Left cardiac atrium (tissue), 4 donors: ENCODE data around the gene STUB1. TPM values are rescaled to one million over a fixed set of nuclear protein-coding genes. Genes with fewer than 3 reads are reported as not detected.

Experiments
- ATAC-seq, 2 donors: fragments of 200-7000 bp; cut with Tn5 transposase; one replicate each; pipeline ENCODE4 v1.9.1; 2020; ENCODE audit warnings: mild to moderate bottlenecking in 2 of 2, moderate library complexity in 2 of 2
- DNase-seq: peaks from one replicate; pipeline ENCODE4 v3.0.0-alpha.2; 2020
- intact Hi-C, 2 donors: fragments of 100-400 bp; cut with DNase I; formaldehyde crosslinking; loops; one replicate each; pipeline versions ENCODE4 v1.14.1 to v1.15.1; 2022 to 2023
- total RNA-seq, 2 donors: library from RNA; stranded (reverse); fragmentation: NEBNext Ultra II Directional; extraction: Animal tissue kit (Norgen Biotek cat#: 25700); gene quantifications; one replicate each; pipeline ENCODE4 v1.2.1, GENCODE V29; 2021
- donor health status: DM: no; HTN: yes; CAD: no.
- donor health status: DM: no; HTN: yes; CAD: no; lungs with severe emphysema.
- donor health status: DM: yes; HTN: yes; CAD: no.
- donor health status: Dilated cardiomyopathy.

Gene STUB1
- total RNA-seq, 2 donors from 2014 or later = 89.1 to 101 TPM

DNA sequence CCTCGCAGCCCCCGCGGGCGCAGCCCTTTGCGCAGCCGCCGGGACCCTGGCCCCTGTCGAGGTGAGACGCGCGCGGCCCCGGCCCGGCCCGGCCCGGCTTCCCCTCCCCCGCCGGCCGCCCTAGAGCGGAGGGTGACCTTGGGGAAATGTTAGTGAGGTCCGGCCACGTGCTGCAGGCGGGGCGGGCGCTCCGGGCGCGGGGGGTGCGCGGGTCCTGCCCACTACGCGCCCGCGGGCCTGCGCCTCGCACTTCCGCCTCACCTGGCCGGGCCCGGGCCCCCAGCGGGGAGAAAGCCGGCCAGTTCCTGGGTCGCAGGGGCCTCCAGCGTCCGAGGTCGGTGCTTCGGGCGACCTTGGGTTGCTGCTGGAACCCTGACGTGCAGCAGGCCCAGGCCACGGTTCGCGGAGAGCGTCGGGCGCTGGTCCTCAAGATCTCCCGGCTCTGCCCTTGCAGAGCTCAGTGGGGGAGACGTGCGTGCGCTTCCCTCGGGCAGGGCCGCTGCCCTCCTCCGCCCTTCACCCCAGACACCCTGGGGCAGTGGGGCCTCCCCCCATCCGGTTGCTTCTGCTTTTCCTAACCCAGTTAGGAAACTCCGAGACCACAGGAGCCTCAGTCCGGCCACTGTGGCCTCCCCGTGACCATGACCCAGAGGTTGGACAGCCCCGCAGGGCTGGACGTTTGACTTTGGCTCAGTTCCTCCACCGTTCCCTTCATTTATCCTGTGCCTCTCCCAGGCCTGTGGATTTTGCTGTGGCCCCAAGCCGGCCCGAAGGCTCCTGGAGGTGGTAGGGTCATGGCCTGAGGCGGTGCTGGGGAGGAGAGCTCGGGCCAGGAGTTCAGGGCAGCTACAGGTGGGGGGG lies 37.8 kb upstream of the STUB1 start:
- intact Hi-C loops = no loop called here
- DNase-seq (no peak), ATAC-seq (peak; percentile 36 to 69)

DNA sequence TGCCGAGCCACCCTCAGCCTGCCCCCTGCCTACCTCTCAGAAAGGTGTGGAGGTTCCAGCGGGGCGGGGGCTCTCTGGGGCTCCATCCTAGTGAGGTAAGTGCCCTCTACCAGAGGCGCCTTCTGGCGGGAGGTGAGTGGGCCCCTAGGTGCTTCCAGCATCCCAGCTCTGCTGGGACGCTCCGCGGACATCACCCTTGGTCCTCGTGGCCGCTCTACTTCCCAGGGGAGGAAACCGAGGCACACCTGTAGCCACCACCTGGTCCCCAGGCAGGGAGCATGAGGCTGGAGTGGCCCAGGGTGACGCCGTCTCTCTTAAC lies 37.2 kb upstream of the STUB1 start:
- no peak for ATAC-seq
- intact Hi-C loops = no loop called here
- DNase-seq = no peak

DNA sequence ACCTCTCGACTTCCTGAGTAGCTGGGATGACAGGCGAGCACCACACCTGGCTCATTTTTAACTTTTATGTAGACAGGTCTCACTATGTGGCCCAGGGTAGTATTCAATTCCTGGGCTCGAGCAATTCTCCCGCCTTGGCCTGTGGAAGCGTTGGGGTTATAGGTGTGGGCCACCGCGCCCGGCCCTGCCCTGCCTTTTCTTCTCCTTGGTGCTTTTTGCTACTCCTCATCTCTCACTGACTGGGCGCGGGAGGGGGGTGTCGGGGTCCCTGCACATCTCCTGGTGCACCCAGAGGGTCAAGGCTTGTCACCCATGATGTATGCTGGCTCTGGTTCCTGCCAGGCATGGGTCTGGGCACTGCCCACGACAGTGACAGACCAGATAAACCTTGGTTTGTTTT lies 35.7 kb upstream of the STUB1 start:
- intact Hi-C loops = no loop called here
- ATAC-seq (no peak), DNase-seq (no peak)

DNA sequence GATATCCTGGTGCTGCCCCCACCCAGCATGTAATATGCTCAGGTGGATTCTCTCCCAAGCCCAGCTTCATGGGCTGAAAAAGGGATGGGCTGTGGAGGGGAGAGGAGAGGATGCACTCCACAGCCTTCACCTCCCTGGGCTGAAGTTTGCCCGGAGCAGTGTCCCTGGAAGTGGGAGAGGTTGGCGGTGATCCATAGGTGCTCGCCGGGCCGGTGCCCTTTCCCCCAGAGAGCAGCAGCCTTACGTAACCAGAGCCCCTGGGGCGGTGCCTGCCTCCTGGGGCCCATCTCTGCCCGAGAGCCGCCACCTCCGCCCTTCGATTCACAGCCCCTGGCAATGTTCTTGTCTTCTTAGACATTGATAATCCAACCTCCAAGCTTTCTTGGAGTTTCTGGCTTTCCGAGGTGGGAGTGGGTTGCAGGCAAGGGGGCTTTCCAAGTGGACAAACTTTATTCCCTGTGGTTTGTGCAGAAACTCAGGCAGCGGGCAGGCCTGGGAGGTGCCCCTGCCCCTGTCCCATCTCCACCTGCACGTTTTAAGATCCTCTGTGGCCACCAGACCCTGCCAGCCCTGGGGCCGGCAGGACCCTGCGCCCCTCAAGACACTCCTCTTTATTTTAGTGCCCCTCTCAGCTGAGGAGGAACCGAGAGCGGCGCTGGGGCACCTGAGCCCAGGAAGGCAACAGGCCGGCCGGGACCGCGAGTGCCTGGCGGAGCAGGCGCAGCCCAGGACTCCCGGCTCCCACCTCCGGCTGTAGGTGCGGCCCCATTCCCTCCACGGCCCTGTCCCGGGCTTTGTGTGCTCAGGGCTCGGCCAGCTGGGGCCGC lies 34.1 kb upstream of the STUB1 start:
- DNase-seq (no peak), ATAC-seq (no peak)
- intact Hi-C loops = no loop called here

DNA sequence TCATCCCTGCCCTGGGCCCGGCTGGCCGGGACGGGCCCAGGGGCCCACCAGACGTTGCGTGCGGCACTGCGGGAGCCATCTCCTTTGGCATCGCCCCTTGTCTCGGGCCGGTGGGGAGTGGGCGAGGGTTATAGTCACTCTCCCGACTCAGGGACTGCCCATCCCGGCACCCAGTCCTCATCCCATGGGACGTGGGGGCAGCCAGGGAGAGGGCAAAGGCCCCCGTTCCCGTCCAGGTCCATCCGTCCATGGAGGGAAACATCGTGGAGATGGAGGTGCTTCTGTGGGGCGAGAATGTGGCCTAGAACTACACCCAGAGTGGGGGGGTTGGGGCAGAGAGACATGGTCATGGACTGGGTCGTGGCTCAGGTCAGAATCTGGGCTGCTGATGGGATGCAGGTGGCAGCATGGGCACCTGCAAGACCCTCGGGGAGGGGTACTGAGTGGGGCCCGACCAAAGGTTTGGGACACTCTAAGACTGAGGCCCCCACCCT lies 33.5 kb upstream of the STUB1 start:
- ATAC-seq (no peak), DNase-seq (no peak)
- intact Hi-C loops = no loop called here

DNA sequence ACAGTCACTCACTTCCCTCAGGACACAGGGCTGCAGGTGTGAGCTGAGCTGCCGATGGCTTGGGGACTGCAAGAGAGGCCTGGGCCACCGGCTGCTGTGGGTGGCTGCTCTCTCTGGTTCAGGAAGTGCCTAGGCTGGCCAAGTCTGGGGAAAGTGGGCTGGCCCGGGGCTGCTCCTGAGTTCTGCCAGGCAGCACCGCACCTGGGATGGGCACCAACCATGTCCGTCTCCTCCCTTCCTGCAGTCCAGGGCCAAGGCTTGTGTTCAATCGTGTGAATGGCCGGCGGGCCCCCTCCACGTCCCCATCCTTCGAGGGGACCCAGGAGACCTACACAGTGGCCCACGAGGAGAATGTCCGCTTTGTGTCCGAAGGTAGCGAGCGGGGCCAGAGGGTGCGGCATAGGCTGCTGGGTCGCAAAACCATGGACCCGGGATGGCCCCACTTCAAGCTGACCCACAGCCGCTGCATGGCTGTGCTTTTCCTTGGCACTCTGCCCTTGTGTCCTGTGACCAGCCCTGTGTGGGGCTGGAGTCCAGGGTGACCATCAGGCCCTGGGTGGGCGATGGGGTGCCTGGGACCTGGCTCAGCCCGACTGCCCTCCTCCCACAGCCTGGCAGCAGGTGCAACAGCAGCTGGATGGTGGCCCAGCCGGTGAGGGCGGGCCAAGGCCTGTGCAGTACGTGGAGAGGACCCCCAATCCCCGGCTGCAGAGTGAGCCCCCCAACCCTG lies 32.9 kb upstream of the STUB1 start:
- intact Hi-C loops = no loop called here
- ATAC-seq = no peak

DNA sequence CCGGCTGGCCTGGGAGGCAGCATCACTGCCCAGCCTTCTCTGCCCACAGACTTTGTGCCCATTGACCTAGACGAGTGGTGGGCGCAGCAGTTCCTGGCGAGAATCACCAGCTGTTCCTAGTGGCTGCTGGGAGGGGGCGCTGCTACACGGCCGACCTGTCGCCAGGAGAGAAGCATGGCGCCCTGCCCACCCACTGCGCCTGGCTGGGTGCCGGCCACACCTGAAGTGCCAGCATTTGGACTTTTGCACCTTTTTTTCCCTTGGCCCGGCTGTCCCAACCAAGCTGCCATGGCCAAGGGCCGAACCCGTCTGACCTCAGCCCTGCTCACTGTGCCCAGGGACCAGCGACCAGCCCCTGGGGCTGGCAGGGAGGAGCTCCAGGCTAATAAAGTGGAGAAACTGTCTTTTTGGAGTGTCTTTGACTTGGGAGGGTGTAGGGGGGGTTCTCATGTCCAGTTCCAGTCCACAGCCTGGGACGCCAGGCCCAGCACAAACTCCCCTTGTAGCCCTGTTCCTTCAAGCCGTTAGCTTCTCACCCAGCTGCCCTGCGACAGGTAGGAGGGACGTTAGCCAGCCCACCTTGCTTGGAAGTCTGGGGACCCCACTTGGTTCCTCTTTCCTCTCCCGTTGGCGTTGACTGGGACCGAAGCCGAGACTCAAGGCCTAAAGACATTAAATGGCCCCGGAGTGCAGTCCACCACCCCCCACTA lies 32.0 kb upstream of the STUB1 start:
- no peak for ATAC-seq
- intact Hi-C loops = no loop called here
- DNase-seq = no peak

More for the DNA sequence above, 32.9 kb upstream of the STUB1 start:
- no peak for DNase-seq

DNA sequence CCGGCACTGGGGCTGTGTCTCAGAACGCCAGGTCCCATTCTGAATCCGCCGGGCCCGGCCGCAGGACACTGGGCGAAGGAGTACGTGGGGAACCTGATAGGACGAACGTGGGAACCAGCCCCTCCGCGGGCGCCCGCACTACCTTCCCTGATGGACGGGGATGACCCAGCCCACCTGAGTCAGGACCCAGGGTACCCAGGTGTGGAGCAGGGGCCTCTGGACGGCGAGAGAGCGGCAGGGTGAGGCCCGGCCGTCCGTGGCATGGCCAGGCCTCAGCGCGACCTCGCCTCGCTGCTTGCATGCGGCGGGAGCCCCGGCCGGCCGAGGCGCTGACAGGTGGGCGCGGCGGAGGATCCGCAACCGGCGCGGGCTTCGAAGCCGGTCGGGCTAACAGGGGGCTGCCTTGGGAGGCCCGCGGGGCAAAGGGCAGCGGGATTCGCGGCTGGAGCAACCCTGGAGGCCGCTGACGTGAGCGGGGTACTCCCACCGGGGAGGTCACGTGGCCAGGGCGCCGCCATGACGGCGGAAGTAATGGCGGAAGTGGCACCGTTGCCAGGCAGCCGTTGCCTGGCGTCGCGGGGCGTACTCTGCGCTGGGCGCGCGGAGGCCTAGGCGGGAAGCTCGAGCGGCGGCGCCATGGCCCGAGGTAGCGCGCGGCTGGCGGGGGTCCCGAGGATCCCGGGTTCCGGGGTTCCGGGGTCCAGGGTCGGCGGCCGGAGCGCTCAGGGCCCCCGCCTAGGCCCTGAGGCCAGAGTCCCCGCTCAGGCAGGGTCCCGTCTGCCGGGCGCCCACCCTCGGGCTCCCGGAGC lies 31.2 kb upstream of the STUB1 start, which contains the start of gene WDR90:
Gene WDR90 (plus strand): TSS at position 585 of the 809 bp plus-strand sequence. CDS start 52 bp downstream, at position 637.
- DNase-seq (peak; percentile 97), ATAC-seq (peak; percentile 93 to 94)
- intact Hi-C loops = no loop called here

DNA sequence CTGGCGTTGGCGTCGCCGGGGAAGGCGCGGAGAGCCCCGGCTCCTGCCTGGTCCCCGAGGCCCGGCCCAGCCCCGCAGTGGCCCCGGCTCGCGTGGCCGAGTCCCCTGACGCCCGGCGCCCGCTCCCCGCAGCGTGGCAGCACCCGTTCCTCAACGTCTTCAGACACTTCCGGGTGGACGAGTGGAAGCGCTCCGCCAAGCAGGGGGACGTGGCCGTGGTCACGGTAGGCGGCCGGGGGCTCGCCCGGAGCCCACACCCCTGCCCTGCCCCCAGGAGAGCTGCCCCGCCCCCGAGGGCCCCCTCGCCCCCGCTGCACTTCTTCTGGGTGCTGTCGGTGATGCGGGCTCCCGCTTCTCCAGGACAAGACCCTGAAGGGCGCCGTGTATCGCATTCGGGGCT lies 30.6 kb upstream of the STUB1 start:
- ATAC-seq (peak; percentile 1 to 2), DNase-seq (no peak)
- intact Hi-C loops = no loop called here

DNA sequence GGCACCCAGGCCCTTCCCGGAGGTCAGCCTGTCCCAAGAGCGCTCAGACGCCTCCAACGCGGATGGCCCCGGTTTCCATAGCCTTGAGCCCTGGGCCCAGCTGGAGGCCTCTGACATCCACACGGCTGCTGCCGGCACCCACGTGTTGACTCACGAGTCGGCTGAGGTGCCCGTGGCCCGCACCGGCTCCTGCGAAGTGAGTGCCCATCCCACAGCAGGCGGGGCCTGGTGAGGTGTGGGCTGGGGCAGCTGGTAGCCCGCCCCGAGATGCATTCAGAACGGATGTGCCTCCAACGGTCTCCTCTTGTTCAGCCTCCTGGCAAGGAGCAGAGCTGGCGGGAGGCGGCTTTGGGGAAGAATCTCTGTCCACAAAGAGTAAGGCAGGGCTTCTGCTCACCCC lies 28.4 kb upstream of the STUB1 start:
- DNase-seq (no peak), ATAC-seq (no peak)
- intact Hi-C loops = no loop called here

DNA sequence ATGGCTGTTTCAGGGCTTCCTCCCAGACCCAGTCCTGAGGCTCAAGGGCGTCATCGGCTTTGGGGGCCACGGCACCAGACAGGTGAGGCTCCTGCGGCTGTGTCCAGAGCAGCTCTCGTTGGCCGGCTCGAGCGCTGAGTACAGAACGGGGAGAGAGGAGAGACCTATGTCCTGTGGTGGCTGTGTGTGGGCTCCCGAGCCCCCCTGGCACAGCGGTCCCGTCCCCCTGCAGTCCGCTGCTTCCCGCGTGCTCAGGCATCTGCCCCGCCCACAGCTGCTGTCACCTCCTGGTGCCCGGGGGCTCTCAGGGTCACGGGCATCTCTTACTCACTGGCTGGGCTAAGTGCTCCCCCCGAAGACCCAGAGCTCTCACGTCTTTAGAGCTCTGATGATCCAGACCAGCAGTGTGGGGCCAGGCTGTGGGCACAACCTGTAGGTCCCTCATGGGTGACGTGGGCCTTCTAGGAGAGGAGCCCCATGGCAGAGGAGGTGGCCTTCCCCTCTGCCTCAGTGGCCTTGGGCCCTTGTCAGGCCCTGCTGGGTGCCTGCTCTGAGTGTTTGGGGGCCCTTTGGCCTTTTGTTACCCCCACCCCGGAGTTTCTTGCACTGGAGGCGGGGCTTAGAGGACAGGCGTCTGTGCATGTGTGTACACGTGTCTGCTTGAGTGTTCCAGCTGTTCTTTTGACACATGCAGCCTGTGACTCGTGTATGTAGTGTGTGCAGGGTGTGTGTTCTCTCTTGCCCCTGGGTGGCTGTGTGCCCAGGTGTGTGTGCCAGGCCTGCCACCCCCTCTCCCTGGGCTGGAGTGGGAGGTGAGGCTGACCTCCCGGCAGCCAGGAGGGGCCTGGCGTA lies 27.5 kb upstream of the STUB1 start:
- DNase-seq (no peak), ATAC-seq (no peak)
- intact Hi-C loops = no loop called here

DNA sequence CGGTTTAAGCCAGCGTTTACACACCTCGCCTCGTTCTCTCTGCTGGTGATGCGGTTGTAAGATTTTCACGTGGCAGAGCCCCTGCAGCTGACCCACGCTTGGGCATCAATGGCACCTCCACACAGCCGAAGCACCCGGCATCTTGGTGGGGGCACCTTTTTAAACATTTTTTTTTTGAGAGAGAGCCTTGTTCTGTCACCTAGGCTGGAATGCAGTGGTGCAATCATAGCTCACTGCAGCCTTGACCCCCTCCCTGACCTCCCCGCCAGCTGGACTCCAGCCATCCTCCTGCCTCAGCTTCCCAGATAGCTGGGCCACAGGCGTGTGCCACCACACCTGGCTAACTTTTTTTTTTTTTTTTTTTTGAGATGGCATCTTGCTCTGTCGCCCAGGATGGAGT lies 26.2 kb upstream of the STUB1 start:
- ATAC-seq (no peak), DNase-seq (no peak)

DNA sequence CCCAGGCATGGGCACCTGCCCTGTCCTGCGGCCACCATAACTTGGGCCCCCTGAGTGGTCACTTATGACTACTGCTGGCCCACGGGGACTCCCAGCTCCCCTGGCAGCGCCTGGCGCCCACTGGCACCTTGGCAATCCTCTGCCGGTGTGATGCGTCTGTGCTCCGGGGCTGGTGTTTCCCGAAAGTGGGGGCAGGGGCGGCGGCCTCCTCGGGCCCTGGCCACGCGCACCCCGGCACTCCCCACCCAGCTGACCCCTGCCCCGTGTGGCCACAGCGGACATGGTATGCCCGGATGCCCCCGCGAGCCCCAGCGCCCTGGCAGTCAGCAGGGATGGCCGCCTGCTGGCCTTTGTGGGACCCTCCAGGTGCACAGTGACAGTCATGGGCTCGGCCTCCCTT lies 22.7 kb upstream of the STUB1 start:
- intact Hi-C loops = no loop called here
- ATAC-seq = no peak

More for the DNA sequence above, 26.2 kb upstream of the STUB1 start:
- intact Hi-C loops = no loop called here

DNA sequence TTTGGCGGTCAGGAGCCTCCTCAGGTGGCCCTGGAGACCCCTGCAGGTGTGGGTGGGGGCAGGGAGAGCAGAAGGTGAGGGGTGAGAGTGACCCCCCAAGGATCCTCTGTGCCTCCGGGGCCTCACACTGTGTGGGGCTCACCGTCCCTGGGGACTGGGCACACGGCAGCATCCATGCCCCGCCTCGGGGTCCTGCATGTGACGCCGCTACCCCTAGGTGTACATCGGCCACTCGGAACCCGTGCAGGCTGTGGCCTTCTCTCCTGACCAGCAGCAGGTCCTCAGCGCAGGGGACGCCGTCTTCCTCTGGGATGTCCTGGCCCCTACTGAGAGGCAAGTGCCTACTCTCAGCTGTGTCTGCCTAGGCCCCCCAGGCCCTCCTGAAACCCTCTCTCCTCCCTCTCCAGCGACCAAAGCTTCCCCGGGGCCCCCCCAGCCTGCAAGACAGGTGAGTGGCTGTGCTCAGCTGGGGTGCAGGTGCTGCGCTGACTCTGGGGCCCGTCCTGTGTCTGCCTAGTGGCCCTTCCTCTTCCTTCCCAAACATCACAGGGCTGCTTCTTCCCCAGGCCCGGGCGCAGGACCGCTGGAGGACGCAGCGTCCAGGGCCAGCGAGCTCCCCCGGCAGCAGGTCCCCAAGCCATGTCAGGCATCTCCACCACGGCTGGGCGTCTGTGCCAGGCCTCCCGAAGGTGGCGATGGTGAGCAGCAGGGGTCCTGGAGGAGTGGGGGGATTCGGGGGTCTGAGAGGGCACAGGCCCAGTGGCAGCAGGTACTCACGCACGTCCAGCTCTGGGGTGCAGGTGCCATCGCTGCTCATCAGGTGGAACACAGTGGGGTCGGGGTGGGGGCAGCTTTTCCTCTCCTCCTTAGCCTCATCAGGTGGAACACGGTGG lies 21.3 kb upstream of the STUB1 start:
- ATAC-seq = no peak
- intact Hi-C loops = no loop called here
- DNase-seq = no peak

More for the DNA sequence above, 22.7 kb upstream of the STUB1 start:
- DNase-seq = no peak

DNA sequence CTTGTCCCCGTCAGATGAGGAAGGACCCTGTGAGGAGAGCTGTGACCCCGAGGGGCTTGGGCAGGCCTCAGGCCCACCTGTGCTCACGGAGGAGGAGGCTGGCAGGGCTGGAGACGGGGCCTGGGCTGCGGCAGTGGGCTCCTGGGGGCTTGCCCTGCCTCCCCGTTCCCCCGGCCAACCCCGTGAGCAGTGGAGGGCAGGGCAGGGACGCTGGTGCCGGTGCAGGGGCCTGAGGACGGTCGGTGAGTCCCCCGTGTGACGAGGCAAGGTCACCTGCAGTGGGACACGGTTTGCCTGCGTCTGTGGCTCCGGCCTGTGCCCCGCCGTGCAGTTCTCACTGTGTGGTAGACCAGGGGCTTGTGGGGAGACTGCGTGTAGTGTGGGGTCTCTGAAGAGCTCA lies 20.6 kb upstream of the STUB1 start:
- intact Hi-C loops = loop anchor here in 1 of 2 donors (5.0 kb wide), 1 partner anchor 87 kb away; no protein-coding TSS in a partner anchor
- no peak for ATAC-seq

DNA sequence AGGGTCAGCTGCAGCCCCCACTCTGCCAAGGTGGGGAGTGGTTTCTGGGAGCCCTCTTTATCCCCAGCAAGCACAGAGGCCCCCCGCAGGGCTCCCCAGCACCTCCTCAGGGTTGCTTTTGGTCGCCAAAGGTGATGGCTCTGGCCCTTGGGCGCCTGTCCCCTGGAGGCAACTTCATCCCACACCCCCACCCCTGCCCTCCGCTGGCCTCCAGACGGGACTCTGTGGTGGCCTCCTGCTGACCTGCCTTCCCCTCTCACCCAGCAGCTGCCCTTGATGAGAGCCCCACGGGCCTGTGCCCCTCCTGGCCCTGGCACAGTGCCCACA lies 20.1 kb upstream of the STUB1 start:
- ATAC-seq = peak in 1 of 2 donors; percentile 1
- no peak for DNase-seq
- intact Hi-C loops = loop anchor here in 1 of 2 donors (5.0 kb wide), 1 partner anchor 88 kb away; no protein-coding TSS in a partner anchor

More for the DNA sequence above, 20.6 kb upstream of the STUB1 start:
- DNase-seq = no peak
